K562 (cell line): ENCODE measurements around the gene LYPLA2. TPM values are rescaled to one million over a fixed set of nuclear protein-coding genes. Genes with fewer than 3 reads are reported as not detected.

Experiments
- E2F3 ChIP-seq: fragments of 250-450 bp; sonication (Bioruptor Pico); IDR thresholded peaks from 2 replicates; pipeline ENCODE4 v1.4.0; 2020; ENCODE audit warnings: mild to moderate bottlenecking
- ETV5 ChIP-seq: sonication (generic); formaldehyde crosslinking; IDR thresholded peaks from 2 replicates; pipeline ENCODE4 v1.4.0; 2020; ENCODE audit warnings: low read depth, mild to moderate bottlenecking, missing genetic modification reagents
- HDAC8 ChIP-seq: fragments of 450-650 bp; IDR thresholded peaks from 2 replicates; pipeline ENCODE4 v1.6.1; 2016; ENCODE audit warnings: mild to moderate bottlenecking, missing genetic modification characterization, moderate library complexity, missing compliant biosample characterization
- HSF4 ChIP-seq: fragments of 250-450 bp; sonication (Bioruptor Pico); IDR thresholded peaks from 2 replicates; pipeline ENCODE4 v2.1.2; 2022; ENCODE audit warnings: mild to moderate bottlenecking, moderate library complexity, borderline replicate concordance
- PTTG1 ChIP-seq: fragments of 450-650 bp; IDR thresholded peaks from 2 replicates; pipeline ENCODE4 v1.6.1; 2016; ENCODE audit warnings: low read depth, mild to moderate bottlenecking, missing genetic modification characterization, missing compliant biosample characterization
- RBM14 ChIP-seq: fragments of 200-400 bp; formaldehyde crosslinking; IDR thresholded peaks from 2 replicates; pipeline ENCODE4 v1.6.1; 2018; ENCODE audit warnings: low read depth, mild to moderate bottlenecking, low read length, moderate library complexity, borderline replicate concordance; ENCODE audit not compliant: insufficient read depth
- RFX5 ChIP-seq: IDR thresholded peaks from 2 replicates; pipeline ENCODE4 v1.6.1; 2011; ENCODE audit warnings: low read depth, mild to moderate bottlenecking, improper control_type of control experiment, low read length
- SP1 ChIP-seq: sonication (generic); formaldehyde crosslinking; IDR thresholded peaks from 2 replicates; pipeline ENCODE4 v1.8.1; 2022; ENCODE audit warnings: mild to moderate bottlenecking, missing genetic modification reagents
- YY1 ChIP-seq, 3 experiments: IDR thresholded peaks; 2 replicates each; pipeline ENCODE4 v1.6.1; 2011; ENCODE audit warnings: low read length in 2 of 3, mild to moderate bottlenecking in 2 of 3, moderate library complexity in 2 of 3, borderline replicate concordance in 1 of 3, control low read depth in 1 of 3, low read depth in 1 of 3; ENCODE audit not compliant: insufficient read depth in 3 of 3, insufficient replicate concordance in 2 of 3, control insufficient read depth in 1 of 3, insufficient read length in 1 of 3; ENCODE audit errors: extremely low read depth in 1 of 3
- ZC3H8 ChIP-seq: fragments of 450-650 bp; IDR thresholded peaks from 2 replicates; pipeline ENCODE4 v1.6.1; 2017
- ZNF212 ChIP-seq: fragments of 450-650 bp; formaldehyde crosslinking; IDR thresholded peaks from 2 replicates; pipeline ENCODE4 v1.4.0; 2020; ENCODE audit warnings: mild to moderate bottlenecking
- ZNF707 ChIP-seq: fragments of 250-450 bp; sonication (Bioruptor Pico); conservative IDR thresholded peaks from 2 replicates; pipeline ENCODE4 v1.8.0; 2022; ENCODE audit warnings: inconsistent platforms, mild to moderate bottlenecking, moderate library complexity
- polyA plus RNA-seq, 8 experiments: library from polyadenylated mRNA; depleted of rRNA in 4 of 8; stranded (reverse) in 5 of 8; unstranded in 3 of 8; fragments of >200 nt; fragmentation: Nextera tagmentation in 2 of 8; fragmentation: Illumina TruSeq in 1 of 8; extraction: Ambion mirVana in 2 of 8; extraction: Trizol in 1 of 8; gene quantifications; 2 replicates each; pipeline versions ENCODE4 v1.2.1 to v1.2.3, GENCODE V29; 2011 to 2014; ENCODE audit warnings: inconsistent platforms in 1 of 8, missing spikeins in 1 of 8
- total RNA-seq, 7 experiments: library from RNA; depleted of rRNA in 6 of 7; stranded (reverse); fragments of >200 nt in 6 of 7; fragmentation: Illumina TruSeq in 2 of 7; extraction: Trizol in 2 of 7; gene quantifications; 2 replicates each; pipeline versions ENCODE4 v1.2.1 to v1.2.3, GENCODE V29; 2011 to 2021; ENCODE audit warnings: low replicate concordance in 1 of 7
- TF ChIP-seq, protein P1 (sequence below): fragments of 450-650 bp; IDR thresholded peaks from 2 replicates; pipeline ENCODE4 v1.7.1; 2018; ENCODE audit warnings: mild to moderate bottlenecking, low read depth; ENCODE audit not compliant: partially characterized antibody
- TF ChIP-seq, protein P2 (sequence below): fragments of 450-650 bp; formaldehyde crosslinking; IDR thresholded peaks from 2 replicates; pipeline ENCODE4 v1.4.0; 2020; ENCODE audit warnings: mild to moderate bottlenecking
- TF ChIP-seq, protein P3 (sequence below): fragments of 250-450 bp; sonication (Bioruptor Pico); IDR thresholded peaks from 2 replicates; pipeline ENCODE4 v1.5.0; 2021; ENCODE audit warnings: mild to moderate bottlenecking, moderate library complexity
- TF ChIP-seq, protein P4 (sequence below): fragments of 250-450 bp; sonication (Bioruptor Pico); IDR thresholded peaks from 2 replicates; pipeline ENCODE4 v1.5.1; 2021; ENCODE audit warnings: mild to moderate bottlenecking

The LYPLA2 gene
- total and polyA plus RNA-seq, 9 of the 15 experiments (the other 6 are each of a cell fraction or from before 2014, with no cell fraction given) = 3.9 to 128 (median 60.1) TPM

DNA sequence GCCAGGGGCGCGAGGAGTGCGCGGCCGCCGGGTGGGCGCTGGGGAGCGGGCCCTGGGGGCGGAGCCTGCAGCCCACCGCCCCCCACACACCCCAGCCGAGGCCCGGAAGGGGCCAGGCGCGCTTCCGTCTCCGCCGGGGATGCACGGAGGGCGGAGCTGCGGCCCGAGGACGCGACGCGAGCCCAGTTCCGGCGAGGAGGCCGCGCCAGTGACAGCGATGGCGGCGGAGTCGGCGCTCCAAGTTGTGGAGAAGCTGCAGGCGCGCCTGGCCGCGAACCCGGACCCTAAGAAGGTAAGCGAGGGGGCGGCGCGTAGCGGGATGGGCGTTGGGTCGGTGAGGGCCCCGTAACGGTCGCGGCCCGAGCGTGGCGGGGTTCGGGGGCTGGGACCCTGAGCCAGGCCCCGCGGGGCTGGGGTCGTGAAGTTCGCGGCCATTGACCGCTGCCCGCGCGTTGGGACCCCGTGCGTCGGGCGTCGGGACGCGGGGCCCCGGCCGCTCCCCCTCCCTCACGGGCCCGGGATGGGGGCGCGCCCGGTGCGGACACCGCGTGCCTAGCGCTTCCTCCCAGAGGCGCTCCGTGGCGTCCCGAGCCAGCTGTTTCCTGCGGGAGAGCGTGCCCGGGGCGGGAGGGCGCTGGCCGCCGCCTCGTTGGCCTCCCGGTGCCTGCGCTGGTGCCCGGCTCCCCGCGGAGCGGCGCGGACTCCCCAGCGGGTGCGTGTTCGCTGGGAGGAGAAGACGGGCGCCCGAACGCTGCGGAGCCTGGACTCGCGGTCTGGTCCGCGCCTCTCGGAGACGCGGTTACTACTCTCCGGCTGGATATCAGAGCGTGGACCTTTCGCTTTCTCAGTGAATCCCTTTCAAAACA, 47.4 kb upstream of the LYPLA2 start, which contains the start of gene ELOA (continued):
- TF ChIP-seq, protein P1, sequence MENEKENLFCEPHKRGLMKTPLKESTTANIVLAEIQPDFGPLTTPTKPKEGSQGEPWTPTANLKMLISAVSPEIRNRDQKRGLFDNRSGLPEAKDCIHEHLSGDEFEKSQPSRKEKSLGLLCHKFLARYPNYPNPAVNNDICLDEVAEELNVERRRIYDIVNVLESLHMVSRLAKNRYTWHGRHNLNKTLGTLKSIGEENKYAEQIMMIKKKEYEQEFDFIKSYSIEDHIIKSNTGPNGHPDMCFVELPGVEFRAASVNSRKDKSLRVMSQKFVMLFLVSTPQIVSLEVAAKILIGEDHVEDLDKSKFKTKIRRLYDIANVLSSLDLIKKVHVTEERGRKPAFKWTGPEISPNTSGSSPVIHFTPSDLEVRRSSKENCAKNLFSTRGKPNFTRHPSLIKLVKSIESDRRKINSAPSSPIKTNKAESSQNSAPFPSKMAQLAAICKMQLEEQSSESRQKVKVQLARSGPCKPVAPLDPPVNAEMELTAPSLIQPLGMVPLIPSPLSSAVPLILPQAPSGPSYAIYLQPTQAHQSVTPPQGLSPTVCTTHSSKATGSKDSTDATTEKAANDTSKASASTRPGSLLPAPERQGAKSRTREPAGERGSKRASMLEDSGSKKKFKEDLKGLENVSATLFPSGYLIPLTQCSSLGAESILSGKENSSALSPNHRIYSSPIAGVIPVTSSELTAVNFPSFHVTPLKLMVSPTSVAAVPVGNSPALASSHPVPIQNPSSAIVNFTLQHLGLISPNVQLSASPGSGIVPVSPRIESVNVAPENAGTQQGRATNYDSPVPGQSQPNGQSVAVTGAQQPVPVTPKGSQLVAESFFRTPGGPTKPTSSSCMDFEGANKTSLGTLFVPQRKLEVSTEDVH = no peak
- no peak; the same call in 1 of the 2 replicates for TF ChIP-seq SP1 (CRISPR knock-in tag)
- peak; percentile 69 to 95 (median 92) for TF ChIP-seq YY1 (IDR thresholded peaks at IDR 0.05; ENCODE audit: borderline replicate concordance in 1 of 3, control insufficient read depth in 1 of 3, extremely low read depth in 1 of 3, insufficient read depth in 3 of 3, insufficient read length in 1 of 3, insufficient replicate concordance in 2 of 3, low read depth in 1 of 3, low read length in 2 of 3)
- no peak for TF ChIP-seq RBM14
- TF ChIP-seq ZNF707 (CRISPR knock-in tag) = no peak
- no peak for TF ChIP-seq ZNF212 (CRISPR knock-in tag)
- TF ChIP-seq, protein P2, sequence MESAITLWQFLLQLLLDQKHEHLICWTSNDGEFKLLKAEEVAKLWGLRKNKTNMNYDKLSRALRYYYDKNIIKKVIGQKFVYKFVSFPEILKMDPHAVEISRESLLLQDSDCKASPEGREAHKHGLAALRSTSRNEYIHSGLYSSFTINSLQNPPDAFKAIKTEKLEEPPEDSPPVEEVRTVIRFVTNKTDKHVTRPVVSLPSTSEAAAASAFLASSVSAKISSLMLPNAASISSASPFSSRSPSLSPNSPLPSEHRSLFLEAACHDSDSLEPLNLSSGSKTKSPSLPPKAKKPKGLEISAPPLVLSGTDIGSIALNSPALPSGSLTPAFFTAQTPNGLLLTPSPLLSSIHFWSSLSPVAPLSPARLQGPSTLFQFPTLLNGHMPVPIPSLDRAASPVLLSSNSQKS (CRISPR knock-in tag) = no peak
- TF ChIP-seq E2F3 = no peak
- no peak for TF ChIP-seq ZC3H8
- TF ChIP-seq HDAC8 (tag) = no peak
- TF ChIP-seq, protein P3, sequence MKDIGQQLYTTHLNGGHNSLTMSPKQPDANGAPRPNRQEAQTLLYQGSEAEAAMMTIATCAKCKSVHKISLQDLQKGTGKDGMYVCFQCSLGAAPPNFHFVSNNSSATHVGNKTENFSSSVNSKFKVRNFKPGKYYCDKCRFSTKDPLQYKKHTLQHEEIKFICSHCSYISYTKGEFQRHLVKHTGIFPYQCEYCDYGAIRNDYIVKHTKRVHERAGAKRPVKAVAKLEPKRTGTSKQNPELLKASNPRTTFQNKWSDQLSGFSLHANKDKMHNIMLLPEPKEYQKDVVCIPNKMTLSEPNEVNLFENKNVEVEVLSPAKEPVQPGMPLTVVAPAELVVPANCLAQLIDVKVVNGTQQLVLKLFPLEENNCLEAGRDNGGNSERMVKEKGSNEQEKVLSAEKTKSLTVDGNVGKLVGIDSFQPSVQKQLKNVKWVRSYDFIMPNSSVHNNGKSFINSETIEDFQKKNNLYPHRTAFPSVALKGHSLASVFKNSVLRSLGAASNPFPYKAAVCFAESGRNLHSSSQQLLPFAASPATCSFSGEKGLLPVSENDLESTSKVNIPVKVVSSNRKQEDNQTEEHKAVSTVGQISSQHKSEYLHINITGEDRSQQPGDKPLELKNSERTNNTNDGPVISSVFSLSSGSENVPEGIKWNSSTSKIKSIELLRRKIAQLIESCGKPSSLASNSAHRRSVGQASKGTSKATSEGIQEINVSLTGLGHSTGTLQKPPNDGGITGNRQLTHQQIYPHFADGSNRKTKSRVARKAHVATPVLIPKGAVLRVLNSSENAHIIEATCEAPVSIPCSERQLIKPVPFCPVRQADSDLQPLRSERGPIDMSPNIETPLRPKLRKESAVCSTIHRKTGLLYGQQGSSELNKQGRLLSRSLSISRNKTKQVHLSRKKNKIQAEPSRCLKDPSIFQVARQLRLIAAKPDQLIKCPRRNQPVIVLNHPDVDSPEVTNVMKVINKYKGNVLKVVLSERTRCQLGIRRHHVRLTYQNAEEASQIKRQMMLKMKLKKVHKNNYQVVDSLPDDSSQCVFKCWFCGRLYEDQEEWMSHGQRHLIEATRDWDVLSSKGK (CRISPR knock-in tag) = no peak
- TF ChIP-seq, protein P4, sequence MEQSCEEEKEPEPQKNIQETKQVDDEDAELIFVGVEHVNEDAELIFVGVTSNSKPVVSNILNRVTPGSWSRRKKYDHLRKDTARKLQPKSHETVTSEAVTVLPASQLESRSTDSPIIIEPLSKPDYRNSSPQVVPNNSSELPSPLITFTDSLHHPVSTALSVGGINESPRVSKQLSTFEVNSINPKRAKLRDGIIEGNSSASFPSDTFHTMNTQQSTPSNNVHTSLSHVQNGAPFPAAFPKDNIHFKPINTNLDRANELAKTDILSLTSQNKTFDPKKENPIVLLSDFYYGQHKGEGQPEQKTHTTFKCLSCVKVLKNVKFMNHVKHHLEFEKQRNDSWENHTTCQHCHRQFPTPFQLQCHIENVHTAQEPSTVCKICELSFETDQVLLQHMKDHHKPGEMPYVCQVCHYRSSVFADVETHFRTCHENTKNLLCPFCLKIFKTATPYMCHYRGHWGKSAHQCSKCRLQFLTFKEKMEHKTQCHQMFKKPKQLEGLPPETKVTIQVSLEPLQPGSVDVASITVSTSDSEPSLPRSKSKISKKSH = no peak
- TF ChIP-seq PTTG1 (tag) = no peak
- no peak for TF ChIP-seq HSF4 (CRISPR knock-in tag)
- no peak for TF ChIP-seq RFX5
- TF ChIP-seq ETV5 = peak; percentile 75; the same call in 1 of the 2 replicates
